Muscle of back (tissue), 11 donors: Measurements from ENCODE around the gene INCENP. TPM values are rescaled to one million over a fixed set of nuclear protein-coding genes. Genes with fewer than 3 reads are reported as not detected.
A peak's percentile ranks its signal among the peaks of the same experiment; 100 is the strongest.
"Not testable (repeated sequence)": the region's sequence is repeated elsewhere in the genome, so short reads cannot be mapped to it uniquely, and the experiment has no call there.

Source experiments
- DNase-seq, 3 donors: peaks; one replicate each; pipeline versions ENCODE4 v3.0.0 to v3.0.0-alpha.2; 2013
- polyA plus RNA-seq, 10 donors: library from polyadenylated mRNA; unstranded; fragments of 120-200 nt; gene quantifications; one replicate each; pipeline ENCODE4 v1.2.1, GENCODE V29; 2013; ENCODE audit not compliant: insufficient read length in 10 of 10

The INCENP gene
- polyA plus RNA-seq, 10 donors, result 13.2 to 26.7 (median 17.5) TPM

DNA sequence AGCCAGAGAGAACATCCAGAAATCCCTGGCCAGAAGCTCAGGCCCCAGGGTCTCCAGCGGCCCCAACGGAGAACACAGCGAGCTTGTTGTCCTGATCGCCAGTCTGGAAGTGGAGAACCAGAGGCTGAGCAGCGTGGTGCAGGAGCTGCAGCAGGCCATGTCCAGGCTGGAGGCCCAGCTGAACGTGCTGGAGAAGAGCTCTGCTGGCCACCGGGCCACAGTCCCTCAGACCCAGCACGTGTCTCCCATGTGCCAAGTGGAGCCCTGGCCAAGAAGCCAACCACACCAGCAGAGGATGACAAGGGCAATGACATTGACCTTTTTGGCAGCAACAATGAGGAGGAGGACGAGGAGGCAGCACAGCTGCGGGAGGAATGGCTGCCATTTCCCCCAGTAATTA lies 45.6 kb downstream of the INCENP start:
- no peak for DNase-seq

- DNase-seq, result no peak
Observed at GRCh38 chr11:62169935-62170334, 46.1 kb downstream of the INCENP start.

GRCh38 chr11:62171261-62171723 lies 47.5 kb downstream of the INCENP start:
- DNase-seq, result peak; percentile 66 to 82 (median 71)

GRCh38 chr11:62172294-62172693 lies 48.5 kb downstream of the INCENP start:
- no peak for DNase-seq

GRCh38 chr11:62176766-62177165 lies 53.0 kb downstream of the INCENP start:
- DNase-seq, result no peak

GRCh38 chr11:62179995-62180394 lies 56.2 kb downstream of the INCENP start:
- DNase-seq, result no peak

- DNase-seq, result no peak
Observed at GRCh38 chr11:62181097-62181496, 57.3 kb downstream of the INCENP start.

GRCh38 chr11:62182147-62182891 lies 58.5 kb downstream of the INCENP start:
- no peak for DNase-seq

- no peak for DNase-seq
Observed at GRCh38 chr11:62186195-62186594, 62.4 kb downstream of the INCENP start.

DNA sequence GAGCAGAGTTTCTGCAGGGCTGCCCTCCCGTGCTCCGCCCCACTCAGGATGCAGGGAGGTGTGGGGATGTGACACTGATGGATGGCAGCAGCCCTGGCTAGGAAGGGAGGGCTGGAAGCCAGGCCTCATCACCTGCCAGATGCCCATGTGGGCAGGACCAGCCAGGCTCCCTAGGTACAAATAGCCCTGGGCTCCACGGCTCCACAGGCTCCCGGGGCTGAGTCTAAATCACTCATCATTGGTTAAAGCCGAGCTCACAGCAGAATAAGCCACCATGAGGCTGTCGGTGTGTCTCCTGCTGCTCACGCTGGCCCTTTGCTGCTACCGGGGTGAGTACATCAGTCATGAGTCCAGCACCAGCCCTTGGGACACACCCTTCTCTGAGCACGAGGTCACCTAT lies 66.2 kb downstream of the INCENP start, which contains the start of gene SCGB1D1:
Gene SCGB1D1 (plus strand): TSS at position 206 of the 400 bp plus-strand sequence. CDS start 69 bp downstream, at position 275.
- no peak for DNase-seq

DNA sequence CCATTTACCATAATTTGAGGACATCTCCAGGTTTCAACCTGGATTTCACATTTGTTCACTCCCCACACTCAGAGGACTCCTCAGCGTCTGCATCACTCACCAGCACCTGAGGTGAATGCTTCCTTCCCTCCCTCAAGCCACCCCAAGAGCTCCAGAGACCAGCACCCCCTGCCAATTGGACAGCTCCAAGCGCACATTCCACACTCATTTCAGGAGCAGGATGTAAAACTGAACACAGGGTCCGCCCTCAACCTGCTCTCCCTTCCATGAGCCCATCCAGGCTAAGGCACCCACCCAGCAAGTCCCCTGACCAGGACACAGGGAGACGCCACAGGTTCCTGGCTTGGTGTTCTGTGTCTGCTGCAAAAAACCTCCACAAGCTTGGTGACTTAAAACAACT lies 70.1 kb downstream of the INCENP start:
- no peak for DNase-seq

- DNase-seq, result not testable (repeated sequence)
Observed at GRCh38 chr11:62195010-62195409, 71.2 kb downstream of the INCENP start.

GRCh38 chr11:62195945-62196344 lies 72.1 kb downstream of the INCENP start:
- no peak for DNase-seq

DNA sequence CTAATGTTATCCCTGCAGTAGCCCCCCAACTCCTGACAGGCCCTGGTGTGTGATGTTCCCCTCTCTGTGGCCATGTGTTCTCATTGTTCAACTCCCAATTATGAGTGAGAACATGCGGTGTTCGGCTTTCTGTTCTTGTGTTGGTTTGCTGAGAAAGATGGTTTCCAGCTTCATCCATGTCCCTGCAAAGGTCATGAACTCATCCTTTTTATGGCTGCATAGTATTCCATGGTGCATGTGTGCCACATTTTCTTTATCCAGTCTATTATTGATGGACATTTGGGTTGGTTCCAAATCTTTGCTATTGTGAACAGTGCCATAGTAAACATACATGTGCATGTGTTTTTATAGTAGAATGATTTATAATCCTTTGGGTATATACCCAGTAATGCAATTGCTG lies 73.6 kb downstream of the INCENP start:
- not testable (repeated sequence) for DNase-seq

DNA sequence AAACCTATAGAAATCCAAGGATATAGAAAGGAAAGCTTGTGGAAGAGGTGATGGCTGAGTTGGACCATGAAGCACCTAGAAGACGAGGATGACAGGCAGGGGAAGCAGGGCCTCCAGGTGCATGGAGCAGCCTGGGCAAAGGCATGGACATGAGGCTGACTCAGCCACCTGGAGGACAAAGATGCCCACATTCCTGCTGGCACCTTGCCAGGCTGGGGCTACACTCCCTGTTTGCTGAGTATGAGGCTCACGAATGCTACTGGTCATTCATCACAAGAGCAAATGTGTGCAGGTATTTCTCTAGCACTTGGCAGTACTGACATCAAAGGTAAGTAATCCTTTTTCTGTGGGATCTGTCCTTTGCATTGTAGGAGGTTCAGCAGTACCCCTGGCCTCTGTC lies 77.6 kb downstream of the INCENP start:
- no peak for DNase-seq

Other genes with a start within 250 kb of the INCENP start
- gene FADS3, start 232.5 kb upstream of the INCENP start, polyA plus RNA-seq, result 10 to 100 TPM; 27.6 to 51.1 (median 44.6) TPM
- gene RAB3IL1, start 206.4 kb upstream of the INCENP start, polyA plus RNA-seq, result 10 to 100 TPM; 18.3 to 36.1 (median 24.9) TPM
- 1 to 10 TPM; 2.6 to 4.6 (median 3.3) TPM for gene BEST1, start 173.7 kb upstream of the INCENP start, polyA plus RNA-seq
- 1,000 to 10,000 TPM; 1,283 to 1,536 (median 1,379) TPM for gene FTH1, start 156.4 kb upstream of the INCENP start, polyA plus RNA-seq
- not detected for gene SCGB1D1, start 66.2 kb downstream of the INCENP start, polyA plus RNA-seq
- gene SCGB2A1, start 84.7 kb downstream of the INCENP start, polyA plus RNA-seq, result not detected
- not detected for gene SCGB1D2, start 118.2 kb downstream of the INCENP start, polyA plus RNA-seq
- not detected for gene SCGB2A2, start 146.1 kb downstream of the INCENP start, polyA plus RNA-seq
- not detected for gene SCGB1D4, start 175.1 kb downstream of the INCENP start, polyA plus RNA-seq
- 1 to 10 TPM; 2.3 to 5.2 (median 3.1) TPM for gene ASRGL1, start 213.4 kb downstream of the INCENP start, polyA plus RNA-seq